Activated CD8-positive, alpha-beta memory T cell treated with anti-CD3 and anti-CD28 coated beads for 36 hours (primary cell): ENCODE results near the gene TBC1D19. TPM values are rescaled to one million over a fixed set of nuclear protein-coding genes. Genes with fewer than 3 reads are reported as not detected.

Experiments used
- CTCF ChIA-PET: fragments of 350-600 bp; sonication (Branson Sonifier 250); formaldehyde crosslinking; loops from one replicate; lab custom pipeline; 2021; ENCODE audit warnings: antibody characterized with exemption; lab: Charles Lee
- POLR2A ChIA-PET: fragments of 350-600 bp; sonication (Branson Sonifier 250); formaldehyde crosslinking; loops from one replicate; lab custom pipeline; 2021; ENCODE audit warnings: antibody characterized with exemption; lab: Charles Lee
- total RNA-seq, 2 experiments: library from RNA; stranded (reverse); gene quantifications; one replicate each; pipeline ENCODE4 v1.2.3, GENCODE V29; 2021

The TBC1D19 gene
- total RNA-seq, 2 experiments from 2014 or later: 4.2 to 5.6 TPM

- ChIA-PET POLR2A (no interaction called here), CTCF (no interaction called here)
Measured at GRCh38 chr4:26763063-26763462, 179.2 kb downstream of the TBC1D19 start.

GRCh38 chr4:26763648-26764047 is 179.8 kb downstream of the TBC1D19 start:
- ChIA-PET CTCF (no interaction called here), POLR2A (no interaction called here)

- ChIA-PET POLR2A (no interaction called here), CTCF (no interaction called here)
Measured at GRCh38 chr4:26764231-26764630, 180.3 kb downstream of the TBC1D19 start.

GRCh38 chr4:26765515-26765914 is 181.6 kb downstream of the TBC1D19 start:
- CTCF ChIA-PET: no interaction called here
- POLR2A ChIA-PET: no interaction called here

GRCh38 chr4:26766141-26766540 is 182.3 kb downstream of the TBC1D19 start:
- CTCF ChIA-PET: interaction anchor here (0.6 kb wide), 1 partner anchor 63 kb away, joined by 4 read pairs; no protein-coding TSS in a partner anchor

GRCh38 chr4:26772096-26772873 is 188.4 kb downstream of the TBC1D19 start:
- ChIA-PET CTCF (no interaction called here), POLR2A (no interaction called here)

More at GRCh38 chr4:26766141-26766540, 182.3 kb downstream of the TBC1D19 start:
- POLR2A ChIA-PET: no interaction called here

GRCh38 chr4:26779224-26779623 is 195.3 kb downstream of the TBC1D19 start:
- ChIA-PET CTCF (no interaction called here), POLR2A (no interaction called here)

GRCh38 chr4:26779674-26780073 is 195.8 kb downstream of the TBC1D19 start:
- ChIA-PET POLR2A (no interaction called here), CTCF (interaction anchor here (0.7 kb wide), 1 partner anchor 231 kb away, joined by 3 read pairs; no protein-coding TSS in a partner anchor)

GRCh38 chr4:26780539-26780938 is 196.7 kb downstream of the TBC1D19 start:
- POLR2A ChIA-PET: no interaction called here
- CTCF ChIA-PET: interaction anchor here (0.7 kb wide), 1 partner anchor 230 kb away, joined by 3 read pairs; no protein-coding TSS in a partner anchor

GRCh38 chr4:26782168-26782829 is 198.4 kb downstream of the TBC1D19 start:
- CTCF ChIA-PET: no interaction called here
- POLR2A ChIA-PET: no interaction called here

- CTCF ChIA-PET: no interaction called here
- POLR2A ChIA-PET: no interaction called here
Measured at GRCh38 chr4:26782830-26783202, 198.9 kb downstream of the TBC1D19 start.

- POLR2A ChIA-PET: no interaction called here
Measured at GRCh38 chr4:26784207-26784865, 200.5 kb downstream of the TBC1D19 start.

GRCh38 chr4:26785312-26785711 is 201.4 kb downstream of the TBC1D19 start:
- ChIA-PET POLR2A (no interaction called here), CTCF (no interaction called here)

More at GRCh38 chr4:26784207-26784865, 200.5 kb downstream of the TBC1D19 start:
- CTCF ChIA-PET: no interaction called here

GRCh38 chr4:26785810-26786209 is 201.9 kb downstream of the TBC1D19 start:
- CTCF ChIA-PET: no interaction called here

GRCh38 chr4:26786916-26787315 is 203.0 kb downstream of the TBC1D19 start:
- POLR2A ChIA-PET: no interaction called here
- CTCF ChIA-PET: no interaction called here

More at GRCh38 chr4:26785810-26786209, 201.9 kb downstream of the TBC1D19 start:
- POLR2A ChIA-PET: no interaction called here

- ChIA-PET CTCF (interaction anchor here (1.1 kb wide), 1 partner anchor 10 kb away, joined by 3 read pairs; no protein-coding TSS in a partner anchor), POLR2A (no interaction called here)
Measured at GRCh38 chr4:26787461-26788340, 203.8 kb downstream of the TBC1D19 start.

- CTCF ChIA-PET: interaction anchor here (1.1 kb wide), 1 partner anchor 11 kb away, joined by 3 read pairs; no protein-coding TSS in a partner anchor
- POLR2A ChIA-PET: no interaction called here
Measured at GRCh38 chr4:26788341-26788733, 204.5 kb downstream of the TBC1D19 start.

- CTCF ChIA-PET: no interaction called here
- POLR2A ChIA-PET: no interaction called here
Measured at GRCh38 chr4:26789208-26789607, 205.3 kb downstream of the TBC1D19 start.

GRCh38 chr4:26791346-26791745 is 207.5 kb downstream of the TBC1D19 start:
- CTCF ChIA-PET: no interaction called here
- POLR2A ChIA-PET: no interaction called here
